ENCODE measurements around the gene ENDOV. TPM values are rescaled to one million over a fixed set of nuclear protein-coding genes. Genes with fewer than 3 reads are reported as not detected.

ENDOV gene
- total and polyA plus RNA-seq, 2 of the 13 experiments (the other 11 are each of a cell fraction or from before 2014, with no cell fraction given), result 15.1 to 17.1 TPM

DNA sequence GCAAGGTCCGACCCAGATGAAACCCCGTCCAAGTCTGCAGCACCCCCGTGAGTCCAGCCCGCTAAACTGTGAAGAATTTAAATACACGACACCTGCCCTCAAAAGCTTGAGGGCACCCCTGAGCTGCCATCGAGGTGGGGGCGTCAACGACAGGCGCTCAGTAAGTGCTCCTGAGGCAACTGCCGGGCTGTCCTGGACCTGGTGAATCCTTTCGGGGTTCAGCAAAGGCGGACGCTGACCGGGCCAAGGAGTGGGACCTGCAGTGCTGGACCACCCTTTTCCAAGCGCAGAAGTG lies 512 bp upstream of the ENDOV start (continued):
- TF ChIP-seq, protein P1, sequence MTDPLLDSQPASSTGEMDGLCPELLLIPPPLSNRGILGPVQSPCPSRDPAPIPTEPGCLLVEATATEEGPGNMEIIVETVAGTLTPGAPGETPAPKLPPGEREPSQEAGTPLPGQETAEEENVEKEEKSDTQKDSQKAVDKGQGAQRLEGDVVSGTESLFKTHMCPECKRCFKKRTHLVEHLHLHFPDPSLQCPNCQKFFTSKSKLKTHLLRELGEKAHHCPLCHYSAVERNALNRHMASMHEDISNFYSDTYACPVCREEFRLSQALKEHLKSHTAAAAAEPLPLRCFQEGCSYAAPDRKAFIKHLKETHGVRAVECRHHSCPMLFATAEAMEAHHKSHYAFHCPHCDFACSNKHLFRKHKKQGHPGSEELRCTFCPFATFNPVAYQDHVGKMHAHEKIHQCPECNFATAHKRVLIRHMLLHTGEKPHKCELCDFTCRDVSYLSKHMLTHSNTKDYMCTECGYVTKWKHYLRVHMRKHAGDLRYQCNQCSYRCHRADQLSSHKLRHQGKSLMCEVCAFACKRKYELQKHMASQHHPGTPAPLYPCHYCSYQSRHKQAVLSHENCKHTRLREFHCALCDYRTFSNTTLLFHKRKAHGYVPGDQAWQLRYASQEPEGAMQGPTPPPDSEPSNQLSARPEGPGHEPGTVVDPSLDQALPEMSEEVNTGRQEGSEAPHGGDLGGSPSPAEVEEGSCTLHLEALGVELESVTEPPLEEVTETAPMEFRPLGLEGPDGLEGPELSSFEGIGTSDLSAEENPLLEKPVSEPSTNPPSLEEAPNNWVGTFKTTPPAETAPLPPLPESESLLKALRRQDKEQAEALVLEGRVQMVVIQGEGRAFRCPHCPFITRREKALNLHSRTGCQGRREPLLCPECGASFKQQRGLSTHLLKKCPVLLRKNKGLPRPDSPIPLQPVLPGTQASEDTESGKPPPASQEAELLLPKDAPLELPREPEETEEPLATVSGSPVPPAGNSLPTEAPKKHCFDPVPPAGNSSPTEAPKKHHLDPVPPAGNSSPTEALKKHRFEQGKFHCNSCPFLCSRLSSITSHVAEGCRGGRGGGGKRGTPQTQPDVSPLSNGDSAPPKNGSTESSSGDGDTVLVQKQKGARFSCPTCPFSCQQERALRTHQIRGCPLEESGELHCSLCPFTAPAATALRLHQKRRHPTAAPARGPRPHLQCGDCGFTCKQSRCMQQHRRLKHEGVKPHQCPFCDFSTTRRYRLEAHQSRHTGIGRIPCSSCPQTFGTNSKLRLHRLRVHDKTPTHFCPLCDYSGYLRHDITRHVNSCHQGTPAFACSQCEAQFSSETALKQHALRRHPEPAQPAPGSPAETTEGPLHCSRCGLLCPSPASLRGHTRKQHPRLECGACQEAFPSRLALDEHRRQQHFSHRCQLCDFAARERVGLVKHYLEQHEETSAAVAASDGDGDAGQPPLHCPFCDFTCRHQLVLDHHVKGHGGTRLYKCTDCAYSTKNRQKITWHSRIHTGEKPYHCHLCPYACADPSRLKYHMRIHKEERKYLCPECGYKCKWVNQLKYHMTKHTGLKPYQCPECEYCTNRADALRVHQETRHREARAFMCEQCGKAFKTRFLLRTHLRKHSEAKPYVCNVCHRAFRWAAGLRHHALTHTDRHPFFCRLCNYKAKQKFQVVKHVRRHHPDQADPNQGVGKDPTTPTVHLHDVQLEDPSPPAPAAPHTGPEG (CRISPR knock-in tag; IDR thresholded peaks at IDR 0.05), result 0 out of 2 replicates have a peak, but pooled peaks have one; percentile 25
- TF ChIP-seq ZNF615 (CRISPR knock-in tag; IDR thresholded peaks at IDR 0.05; ENCODE audit: borderline replicate concordance), result 0 out of 2 replicates have a peak, but pooled peaks have one; percentile 79
- TF ChIP-seq KLF15 (CRISPR knock-in tag; IDR thresholded peaks at IDR 0.05; ENCODE audit: borderline replicate concordance), result peak; percentile 53; the same call in 1 of the 2 replicates
- 0 out of 2 replicates have a peak, but pooled peaks have one; percentile 18 for TF ChIP-seq ZNF800 (CRISPR knock-in tag; IDR thresholded peaks at IDR 0.05)
- TF ChIP-seq RNF219 (CRISPR knock-in tag; IDR thresholded peaks at IDR 0.05), result peak; percentile 68; the same call in 1 of the 2 replicates
- TF ChIP-seq ZNF30 (CRISPR knock-in tag; IDR thresholded peaks at IDR 0.05), result 0 out of 2 replicates have a peak, but pooled peaks have one; percentile 49
- 0 out of 2 replicates have a peak, but pooled peaks have one; percentile 7 for TF ChIP-seq MEF2D (CRISPR knock-in tag; IDR thresholded peaks at IDR 0.05)
- TF ChIP-seq WIZ (CRISPR knock-in tag; IDR thresholded peaks at IDR 0.05), result peak; percentile 13; the same call in 1 of the 2 replicates
- TF ChIP-seq STAG1 (CRISPR knock-in tag; IDR thresholded peaks at IDR 0.05), result peak; percentile 38
- TF ChIP-seq ZNF17 (CRISPR knock-in tag; IDR thresholded peaks at IDR 0.05), result 0 out of 2 replicates have a peak, but pooled peaks have one; percentile 33
- no peak for TF ChIP-seq PHF8 (CRISPR knock-in tag; IDR thresholded peaks at IDR 0.05)
- peak; percentile 42; the same call in 1 of the 2 replicates for TF ChIP-seq ZNF33B (CRISPR knock-in tag; IDR thresholded peaks at IDR 0.05)
- no peak for TF ChIP-seq ZMYM4 (CRISPR knock-in tag; IDR thresholded peaks at IDR 0.05)
- TF ChIP-seq BCL3 (CRISPR knock-in tag; IDR thresholded peaks at IDR 0.05), result no peak
- TF ChIP-seq KLF13 (CRISPR knock-in tag; IDR thresholded peaks at IDR 0.05), result 0 out of 2 replicates have a peak, but pooled peaks have one; percentile 4
- TF ChIP-seq, protein P2, sequence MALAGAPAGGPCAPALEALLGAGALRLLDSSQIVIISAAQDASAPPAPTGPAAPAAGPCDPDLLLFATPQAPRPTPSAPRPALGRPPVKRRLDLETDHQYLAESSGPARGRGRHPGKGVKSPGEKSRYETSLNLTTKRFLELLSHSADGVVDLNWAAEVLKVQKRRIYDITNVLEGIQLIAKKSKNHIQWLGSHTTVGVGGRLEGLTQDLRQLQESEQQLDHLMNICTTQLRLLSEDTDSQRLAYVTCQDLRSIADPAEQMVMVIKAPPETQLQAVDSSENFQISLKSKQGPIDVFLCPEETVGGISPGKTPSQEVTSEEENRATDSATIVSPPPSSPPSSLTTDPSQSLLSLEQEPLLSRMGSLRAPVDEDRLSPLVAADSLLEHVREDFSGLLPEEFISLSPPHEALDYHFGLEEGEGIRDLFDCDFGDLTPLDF (CRISPR knock-in tag; IDR thresholded peaks at IDR 0.05), result peak; percentile 9; the same call in 1 of the 2 replicates
- peak; percentile 3; the same call in 1 of the 2 replicates for TF ChIP-seq ZNF724P (CRISPR knock-in tag; IDR thresholded peaks at IDR 0.05; ENCODE audit: borderline replicate concordance)
